Skeletal muscle tissue (tissue), 4 donors: Measurements from ENCODE around the gene GPR78. TPM values are rescaled to one million over a fixed set of nuclear protein-coding genes. Genes with fewer than 3 reads are reported as not detected.

Experiments used
- H3K27ac ChIP-seq: one replicate; pipeline ENCODE4 v1.7.0; 2013; ENCODE audit warnings: mild to moderate bottlenecking, low read depth, low read length, inconsistent platforms
- H3K27me3 ChIP-seq, 3 donors: one replicate each; pipeline ENCODE4 v1.7.0; 2013; ENCODE audit warnings: low read length in 3 of 3; ENCODE audit not compliant: control insufficient read depth in 3 of 3, insufficient read depth in 3 of 3
- H3K36me3 ChIP-seq, 3 donors: one replicate each; pipeline ENCODE4 v1.7.0; 2013; ENCODE audit warnings: low read length in 3 of 3; ENCODE audit not compliant: control insufficient read depth in 3 of 3, insufficient read depth in 3 of 3
- H3K4me1 ChIP-seq, 3 donors: one replicate each; pipeline ENCODE4 v1.7.0; 2013; ENCODE audit warnings: low read length in 3 of 3, mild to moderate bottlenecking in 3 of 3; ENCODE audit not compliant: control insufficient read depth in 3 of 3, insufficient read depth in 3 of 3
- H3K4me3 ChIP-seq, 3 donors: one replicate each; pipeline ENCODE4 v1.7.0; 2013; ENCODE audit warnings: low read length in 3 of 3
- H3K9ac ChIP-seq, 3 donors: one replicate each; pipeline ENCODE4 v1.7.0; 2013; ENCODE audit warnings: low read length in 3 of 3, mild to moderate bottlenecking in 3 of 3, moderate library complexity in 2 of 3, low read depth in 1 of 3
- H3K9me3 ChIP-seq, 3 donors: one replicate each; pipeline ENCODE4 v1.7.0; 2013; ENCODE audit warnings: low read length in 3 of 3; ENCODE audit not compliant: control insufficient read depth in 3 of 3
- total RNA-seq: library from RNA; depleted of rRNA; stranded (reverse); fragments of >200 nt; gene quantifications from one replicate; pipeline ENCODE4 v1.2.3, GENCODE V29; 2014
- donor health status: Osteomylitis.

GPR78 gene
- total RNA-seq, 1 donor from 2014 or later, result 0.52 TPM

DNA sequence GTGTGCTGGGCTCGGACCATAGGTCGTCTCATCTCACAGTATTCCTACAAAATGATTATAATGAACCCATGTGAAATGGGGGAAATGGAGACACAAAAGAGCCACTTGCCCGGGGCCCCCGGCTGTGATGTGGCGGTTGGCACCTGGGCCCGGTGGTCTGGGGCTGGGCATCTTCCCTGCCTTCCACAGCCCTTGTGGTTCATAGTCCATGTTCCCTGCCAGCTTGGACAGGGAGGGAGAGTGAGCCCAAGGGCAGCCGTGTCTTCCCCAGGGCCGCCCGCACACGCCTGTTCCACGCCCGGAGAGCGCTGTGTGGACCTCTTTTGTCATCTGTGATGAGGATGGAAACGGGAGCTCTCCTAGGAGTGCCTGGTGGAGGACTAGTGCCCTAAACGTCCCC, 17.6 kb downstream of the GPR78 start:
- no peaks in the 10 kb centered on the region for H3K36me3 ChIP-seq
- H3K4me1 ChIP-seq, result peaks cover 0 to 7% (median 0%) of the 10 kb centered on the region in 3 donors
- H3K9ac ChIP-seq, result no peak overlapping the region
- no peak overlapping the region for H3K27ac ChIP-seq
- H3K4me3 ChIP-seq, result no peak overlapping the region
- H3K27me3 ChIP-seq, result peaks cover 23 to 38% (median 28%) of the 10 kb centered on the region in 3 donors
- H3K9me3 ChIP-seq, result no peaks in the 10 kb centered on the region

DNA sequence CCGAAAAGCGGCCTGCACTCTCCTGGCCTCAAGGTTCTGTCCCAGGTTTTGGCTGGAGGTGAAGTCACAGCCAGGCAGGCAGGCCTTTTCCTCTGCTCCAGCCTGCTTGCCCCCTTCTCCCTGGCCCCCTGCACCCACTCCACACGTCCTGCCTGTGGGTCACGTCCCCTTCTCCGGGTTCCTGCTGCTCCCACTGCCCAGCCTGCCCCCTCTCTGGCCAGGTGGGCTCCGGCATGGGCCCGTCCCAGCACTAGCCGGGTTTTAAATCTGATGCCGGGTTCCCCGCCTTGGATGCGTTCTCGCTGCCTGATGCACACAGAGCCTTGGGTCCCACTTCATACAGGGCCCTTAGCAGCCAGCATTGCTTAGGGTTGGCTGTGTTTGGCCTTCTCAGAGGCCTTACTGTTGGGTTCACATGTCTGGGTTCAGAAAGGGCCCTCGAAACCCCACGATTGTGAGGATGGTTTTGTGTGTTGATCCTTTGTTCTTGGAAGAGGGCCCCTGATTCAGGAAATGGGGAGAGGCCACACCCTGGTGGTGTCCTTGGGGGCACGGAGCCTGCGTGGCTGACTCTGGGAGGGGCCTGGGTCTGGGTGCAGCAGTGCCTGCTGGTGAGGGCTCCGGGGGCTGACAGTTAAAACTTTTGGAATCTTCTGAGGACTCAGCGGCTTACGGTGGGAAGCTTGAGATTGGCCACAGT, 18.3 kb downstream of the GPR78 start:
- H3K9me3 ChIP-seq, result no peaks in the 10 kb centered on the region
- no peaks in the 10 kb centered on the region for H3K36me3 ChIP-seq
- no peak overlapping the region for H3K27ac ChIP-seq
- H3K4me3 ChIP-seq, result no peak overlapping the region
- peaks cover 15 to 31% (median 21%) of the 10 kb centered on the region in 3 donors for H3K27me3 ChIP-seq
- H3K9ac ChIP-seq, result no peak overlapping the region
- H3K4me1 ChIP-seq, result peaks cover 0 to 7% (median 0%) of the 10 kb centered on the region in 3 donors

DNA sequence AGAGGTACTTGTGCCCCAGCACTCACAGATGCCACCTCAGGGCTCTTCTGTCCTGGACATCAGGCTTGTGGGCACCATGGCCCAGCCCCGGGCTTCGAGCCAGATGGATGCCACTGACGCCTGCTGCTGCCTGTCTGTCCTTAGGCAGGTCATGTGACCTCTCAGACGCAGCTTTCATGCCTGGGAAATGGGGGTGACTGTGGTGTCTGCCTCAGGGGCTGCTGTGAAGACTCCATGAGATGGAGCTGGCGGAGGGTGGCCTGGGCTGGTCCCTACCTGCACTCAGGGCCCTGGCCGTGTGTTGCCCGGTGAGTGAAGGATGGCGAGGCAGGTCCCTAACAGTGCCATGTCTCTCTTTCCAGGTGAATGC, 18.9 kb downstream of the GPR78 start:
- Histone ChIP-seq H3K4me3 (no peak overlapping the region), H3K27ac (no peak overlapping the region), H3K9me3 (no peaks in the 10 kb centered on the region), H3K9ac (no peak overlapping the region), H3K36me3 (no peaks in the 10 kb centered on the region), H3K27me3 (peaks cover 10 to 26% (median 18%) of the 10 kb centered on the region in 3 donors), H3K4me1 (peaks cover 0 to 4% (median 0%) of the 10 kb centered on the region in 3 donors)

DNA sequence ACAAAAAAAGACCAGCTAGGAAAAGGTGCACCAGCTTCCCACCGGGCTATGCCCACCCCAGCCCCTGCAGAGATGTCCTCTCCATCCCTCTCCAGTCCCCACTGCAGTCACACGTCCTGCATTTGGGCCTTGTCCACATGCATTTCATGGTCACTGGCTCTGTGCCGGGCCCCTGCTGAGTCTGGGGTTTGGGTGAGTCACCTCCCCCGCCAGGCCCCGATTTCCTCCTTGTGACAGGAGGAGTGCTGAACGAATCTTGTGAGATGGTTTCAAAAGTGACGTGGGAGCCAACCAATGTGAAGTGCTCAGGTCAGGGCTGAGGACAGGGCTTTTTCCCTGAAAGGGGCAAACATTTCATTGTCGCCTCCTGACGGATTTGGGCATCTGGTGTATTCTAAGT, 19.5 kb downstream of the GPR78 start:
- no peak overlapping the region for H3K9ac ChIP-seq
- H3K27ac ChIP-seq, result no peak overlapping the region
- H3K27me3 ChIP-seq, result peaks cover 8 to 25% (median 18%) of the 10 kb centered on the region in 3 donors
- no peaks in the 10 kb centered on the region for H3K36me3 ChIP-seq
- no peaks in the 10 kb centered on the region for H3K9me3 ChIP-seq
- H3K4me1 ChIP-seq, result no peaks in the 10 kb centered on the region
- H3K4me3 ChIP-seq, result no peak overlapping the region

DNA sequence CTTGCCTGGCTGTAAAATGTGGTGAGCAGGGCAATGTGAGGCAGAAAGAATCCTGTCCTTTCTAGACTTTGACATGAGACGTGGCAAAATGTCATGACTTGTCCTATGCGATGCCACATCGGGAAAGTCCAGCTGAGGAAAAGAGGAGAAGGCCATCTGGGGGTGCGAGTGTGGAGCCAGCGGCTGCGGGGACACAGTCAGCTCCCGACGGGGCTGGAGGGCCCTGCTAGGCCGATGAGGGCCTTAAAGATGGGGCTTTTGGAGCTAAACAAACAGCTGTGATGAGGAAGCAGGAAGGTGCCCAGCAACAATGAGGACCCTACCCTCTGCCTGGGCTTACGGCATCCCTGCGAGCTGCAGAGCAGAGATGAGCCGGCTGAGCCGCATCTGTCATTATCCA, 20.1 kb downstream of the GPR78 start:
- no peak overlapping the region for H3K4me3 ChIP-seq
- peaks cover 8 to 25% (median 18%) of the 10 kb centered on the region in 3 donors for H3K27me3 ChIP-seq
- H3K36me3 ChIP-seq, result no peaks in the 10 kb centered on the region
- no peak overlapping the region for H3K27ac ChIP-seq
- H3K4me1 ChIP-seq, result no peaks in the 10 kb centered on the region
- no peak overlapping the region for H3K9ac ChIP-seq
- no peaks in the 10 kb centered on the region for H3K9me3 ChIP-seq

DNA sequence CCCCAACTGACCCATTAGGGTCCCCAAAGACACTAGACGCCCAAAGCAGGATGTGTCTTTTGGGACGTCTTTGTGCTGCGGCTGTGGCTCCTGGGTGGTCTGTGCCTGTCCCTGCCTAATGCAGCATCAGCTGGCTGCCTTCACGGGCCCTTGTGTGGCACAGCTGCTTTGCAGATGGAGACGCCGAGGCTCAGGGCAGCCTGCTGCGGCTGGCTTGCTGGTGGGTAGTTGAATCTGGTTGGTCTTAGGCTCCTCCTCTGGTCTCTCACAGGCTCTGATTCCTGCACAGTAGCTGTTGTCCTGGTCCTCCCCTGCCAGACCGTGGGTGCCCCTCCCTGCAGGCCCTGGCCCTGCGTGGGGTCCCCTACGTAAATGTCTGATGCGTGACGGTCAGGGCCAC, 20.5 kb downstream of the GPR78 start:
- Histone ChIP-seq H3K9me3 (no peaks in the 10 kb centered on the region), H3K27me3 (peaks cover 8 to 25% (median 18%) of the 10 kb centered on the region in 3 donors), H3K4me3 (no peak overlapping the region), H3K27ac (no peak overlapping the region), H3K4me1 (no peaks in the 10 kb centered on the region), H3K9ac (no peak overlapping the region), H3K36me3 (no peaks in the 10 kb centered on the region)

DNA sequence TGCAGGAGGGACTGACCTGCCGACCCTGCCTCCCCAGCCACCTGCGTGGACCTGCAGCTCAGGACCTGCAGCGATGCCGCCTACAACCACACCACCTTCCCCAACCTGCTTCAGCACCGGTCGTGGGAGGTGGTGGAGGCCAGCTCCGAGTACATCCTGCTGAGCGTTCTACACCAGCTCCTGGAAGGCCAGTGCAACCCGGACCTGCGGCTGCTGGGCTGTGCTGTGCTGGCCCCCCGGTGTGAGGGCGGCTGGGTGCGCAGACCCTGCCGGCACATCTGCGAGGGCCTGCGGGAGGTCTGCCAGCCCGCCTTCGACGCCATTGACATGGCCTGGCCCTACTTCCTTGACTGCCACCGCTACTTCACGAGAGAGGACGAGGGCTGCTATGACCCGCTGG, 20.9 kb downstream of the GPR78 start:
- peaks cover 8 to 25% (median 18%) of the 10 kb centered on the region in 3 donors for H3K27me3 ChIP-seq
- no peaks in the 10 kb centered on the region for H3K36me3 ChIP-seq

DNA sequence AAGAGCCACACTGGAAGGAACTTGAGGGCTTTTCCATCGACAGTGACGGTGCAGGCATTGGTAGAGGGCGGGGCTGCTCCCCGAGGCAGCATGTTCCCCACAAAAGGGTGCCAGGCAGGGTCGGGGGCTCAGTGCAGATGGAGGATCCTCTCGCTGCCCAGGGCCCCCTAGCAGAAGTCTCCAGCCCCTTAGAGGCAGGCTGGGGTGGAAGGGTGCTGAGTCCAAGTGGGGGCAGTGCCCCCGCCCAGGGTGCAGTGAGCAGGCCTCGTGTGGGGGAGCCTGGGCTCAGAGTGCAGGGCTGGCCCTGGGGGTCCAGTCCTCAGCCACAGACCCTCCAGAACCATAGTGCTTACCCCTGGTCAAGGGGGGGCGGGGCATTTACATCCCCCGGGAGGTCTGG, 21.4 kb downstream of the GPR78 start:
- peaks cover 8 to 25% (median 18%) of the 10 kb centered on the region in 3 donors for H3K27me3 ChIP-seq
- H3K4me3 ChIP-seq, result no peak overlapping the region
- H3K4me1 ChIP-seq, result no peaks in the 10 kb centered on the region
- no peaks in the 10 kb centered on the region for H3K9me3 ChIP-seq
- H3K36me3 ChIP-seq, result no peaks in the 10 kb centered on the region
- no peak overlapping the region for H3K27ac ChIP-seq
- no peak overlapping the region for H3K9ac ChIP-seq

More for the DNA sequence above, 20.9 kb downstream of the GPR78 start:
- Histone ChIP-seq H3K27ac (no peak overlapping the region), H3K4me3 (no peak overlapping the region), H3K9me3 (no peaks in the 10 kb centered on the region), H3K9ac (no peak overlapping the region), H3K4me1 (no peaks in the 10 kb centered on the region)

DNA sequence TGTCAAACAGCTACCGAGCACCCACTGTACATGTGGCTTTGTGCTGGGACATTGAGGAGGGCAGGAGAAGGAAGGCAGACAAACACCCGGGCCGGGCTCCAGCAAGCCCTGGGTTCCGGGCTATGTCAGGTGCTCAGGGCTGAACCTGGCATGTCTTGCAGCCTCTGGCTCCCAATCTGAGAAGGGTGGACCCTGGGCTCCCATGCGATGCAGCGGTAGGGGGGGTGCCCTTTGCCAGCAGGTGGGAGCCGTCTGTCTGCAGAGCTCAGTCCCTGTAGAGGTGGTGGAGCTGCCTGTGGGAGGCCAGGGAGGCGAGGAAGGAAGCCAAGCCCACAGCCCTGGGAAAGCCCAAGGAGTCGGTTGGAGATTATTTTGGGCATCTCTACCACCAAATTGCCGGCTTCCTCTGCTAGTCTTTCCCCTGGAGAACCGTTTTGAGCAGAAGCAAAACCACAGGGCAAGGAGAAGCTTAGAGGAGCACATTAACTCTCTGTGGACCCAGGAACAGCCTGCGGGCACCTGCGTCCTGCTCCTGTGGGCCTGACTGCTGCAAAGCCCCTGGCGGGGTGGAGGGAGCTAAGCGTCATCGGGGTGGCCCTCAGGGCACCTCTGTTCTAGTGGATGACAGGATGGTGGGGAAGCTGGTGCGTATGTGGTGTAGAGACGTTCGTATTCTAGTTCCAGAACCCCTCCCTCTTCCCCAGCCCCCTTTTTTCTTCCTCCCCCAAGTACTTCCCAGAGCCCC, 22.7 kb downstream of the GPR78 start:
- no peaks in the 10 kb centered on the region for H3K4me1 ChIP-seq
- H3K27me3 ChIP-seq, result peaks cover 13 to 27% (median 27%) of the 10 kb centered on the region in 3 donors
- no peak overlapping the region for H3K4me3 ChIP-seq
- no peaks in the 10 kb centered on the region for H3K9me3 ChIP-seq
- H3K36me3 ChIP-seq, result no peaks in the 10 kb centered on the region
- H3K9ac ChIP-seq, result no peak overlapping the region
- H3K27ac ChIP-seq, result no peak overlapping the region

DNA sequence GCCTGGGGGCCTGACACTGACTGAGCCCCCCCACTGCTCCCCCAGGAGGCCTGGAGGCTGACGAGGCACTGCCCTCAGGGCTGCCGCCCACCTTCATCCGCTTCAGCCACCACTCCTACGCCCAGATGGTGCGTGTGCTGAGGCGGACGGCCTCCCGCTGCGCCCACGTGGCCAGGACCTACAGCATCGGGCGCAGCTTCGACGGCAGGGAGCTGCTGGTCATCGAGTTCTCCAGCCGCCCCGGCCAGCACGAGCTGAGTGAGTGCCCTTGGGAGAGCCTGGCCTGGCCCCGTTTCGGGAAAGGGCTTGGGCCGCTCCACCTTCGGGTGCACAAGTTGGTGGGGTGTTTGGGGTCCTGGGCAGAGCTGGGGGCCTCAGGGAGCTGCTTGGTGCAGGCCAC, 23.7 kb downstream of the GPR78 start:
- H3K4me3 ChIP-seq, result no peak overlapping the region
- peaks cover 13 to 27% (median 27%) of the 10 kb centered on the region in 3 donors for H3K27me3 ChIP-seq
- no peak overlapping the region for H3K27ac ChIP-seq
- no peak overlapping the region for H3K9ac ChIP-seq
- no peaks in the 10 kb centered on the region for H3K36me3 ChIP-seq
- H3K4me1 ChIP-seq, result no peaks in the 10 kb centered on the region
- H3K9me3 ChIP-seq, result no peaks in the 10 kb centered on the region
